ENCODE data around the gene C7orf57. TPM values are rescaled to one million over a fixed set of nuclear protein-coding genes. Genes with fewer than 3 reads are reported as not detected.
"Not testable (repeated sequence)": the region's sequence is repeated elsewhere in the genome, so short reads cannot be mapped to it uniquely, and the experiment has no call there.

C7orf57 gene
- total RNA-seq, 1 experiment from 2014 or later, result 0.06 TPM

GRCh38 chr7:48035967-48036478 lies 680 bp downstream of the C7orf57 start:
- DNase-seq (ENCODE audit: low spot score), result no peak

GRCh38 chr7:48038815-48039506 lies 3.6 kb downstream of the C7orf57 start:
- DNase-seq (ENCODE audit: low spot score), result no peak

- DNase-seq (ENCODE audit: low spot score), result peak; percentile 52
Measured at GRCh38 chr7:48040944-48041652, 5.8 kb downstream of the C7orf57 start.

GRCh38 chr7:48041653-48041970 lies 6.3 kb downstream of the C7orf57 start:
- peak; percentile 46 for DNase-seq (ENCODE audit: low spot score)

- DNase-seq (ENCODE audit: low spot score), result no peak
Measured at GRCh38 chr7:48042216-48042615, 6.9 kb downstream of the C7orf57 start.

- DNase-seq (ENCODE audit: low spot score), result no peak
Measured at GRCh38 chr7:48042636-48043035, 7.3 kb downstream of the C7orf57 start.

- DNase-seq (ENCODE audit: low spot score), result no peak
Measured at GRCh38 chr7:48045195-48045765, 9.9 kb downstream of the C7orf57 start.

- DNase-seq (ENCODE audit: low spot score), result no peak
Measured at GRCh38 chr7:48046458-48046857, 11.1 kb downstream of the C7orf57 start.

- DNase-seq (ENCODE audit: low spot score), result no peak
Measured at GRCh38 chr7:48048113-48048512, 12.8 kb downstream of the C7orf57 start.

GRCh38 chr7:48049850-48050249 lies 14.5 kb downstream of the C7orf57 start:
- DNase-seq (ENCODE audit: low spot score), result no peak

- DNase-seq (ENCODE audit: low spot score), result peak; percentile 82
Measured at GRCh38 chr7:48052748-48053147, 17.4 kb downstream of the C7orf57 start.

- no peak for DNase-seq (ENCODE audit: low spot score)
Measured at GRCh38 chr7:48053736-48054135, 18.4 kb downstream of the C7orf57 start.

- DNase-seq (ENCODE audit: low spot score), result no peak
Measured at GRCh38 chr7:48058990-48059389, 23.6 kb downstream of the C7orf57 start.

- DNase-seq (ENCODE audit: low spot score), result no peak
Measured at GRCh38 chr7:48059706-48060105, 24.4 kb downstream of the C7orf57 start.

GRCh38 chr7:48063985-48064384 lies 28.6 kb downstream of the C7orf57 start:
- DNase-seq (ENCODE audit: low spot score), result no peak

GRCh38 chr7:48067475-48067874 lies 32.1 kb downstream of the C7orf57 start:
- no peak for DNase-seq (ENCODE audit: low spot score)

- no peak for DNase-seq (ENCODE audit: low spot score)
Measured at GRCh38 chr7:48074204-48074654, 38.9 kb downstream of the C7orf57 start.

GRCh38 chr7:48077423-48077822 lies 42.1 kb downstream of the C7orf57 start:
- DNase-seq (ENCODE audit: low spot score), result no peak

GRCh38 chr7:48078470-48078869 lies 43.1 kb downstream of the C7orf57 start:
- DNase-seq (ENCODE audit: low spot score), result no peak

GRCh38 chr7:48082378-48082777 lies 47.0 kb downstream of the C7orf57 start:
- DNase-seq (ENCODE audit: low spot score), result not testable (repeated sequence)

- peak; percentile 97 for DNase-seq (ENCODE audit: low spot score)
Measured at GRCh38 chr7:48083114-48083830, 47.9 kb downstream of the C7orf57 start.

GRCh38 chr7:48084727-48085432 lies 49.5 kb downstream of the C7orf57 start:
- peak; percentile 100 for DNase-seq (ENCODE audit: low spot score)

Data from H4 (cell line).